ENCODE data around the gene CHN1. TPM values are rescaled to one million over a fixed set of nuclear protein-coding genes. Genes with fewer than 3 reads are reported as not detected.

The CHN1 gene
- total and polyA plus RNA-seq, 2 of the 8 experiments (the other 6 are each of a cell fraction or from before 2014, with no cell fraction given): 54.0 to 65.7 TPM

- Histone ChIP-seq H3K23ac (ENCODE audit: insufficient read length) (no peak overlapping the region), H3K79me1 (ENCODE audit: low read depth, low read length) (no peaks in the 10 kb centered on the region), H3K14ac (ENCODE audit: insufficient read length) (no peak overlapping the region), H3K18ac (ENCODE audit: extremely low read depth, low read length) (peak overlapping the region; percentile 76), H3K23me2 (ENCODE audit: low read depth, low read length) (no peaks in the 10 kb centered on the region), H4K5ac (ENCODE audit: insufficient read length, low read depth, low read length) (no peak overlapping the region), H3K9me3 (ENCODE audit: insufficient read depth in 2 of 2, low read depth in 1 of 2, low read length in 1 of 2) (no peaks in the 10 kb centered on the region), H3K9ac (replicated peaks in 1 of 4; ENCODE audit: extremely low read depth in 1 of 4, low read depth in 3 of 4, low read length in 3 of 4) (no peak overlapping the region), H3K4me3 (ENCODE audit: extremely low read depth in 1 of 4, insufficient read depth in 2 of 4, low read depth in 3 of 4, low read length in 4 of 4) (no peak overlapping the region), H3K4me2 (ENCODE audit: insufficient read depth in 1 of 2, low read depth in 2 of 2, low read length in 2 of 2) (no peak overlapping the region), H2BK20ac (ENCODE audit: low read length) (peak overlapping the region; percentile 94; the same call in 1 of the 2 replicates), H3K27ac (ENCODE audit: low read depth, low read length) (no peak overlapping the region), H2BK12ac (ENCODE audit: low read depth, low read length) (peak overlapping the region; percentile 91), H3K79me2 (ENCODE audit: control insufficient read depth in 1 of 2, insufficient read depth in 2 of 2, low read length in 2 of 2) (no peaks in the 10 kb centered on the region), H3K4ac (replicated peaks; ENCODE audit: insufficient read length, low read depth, low read length) (no peak overlapping the region), H3K4me1 (replicated peaks in 1 of 4; ENCODE audit: control insufficient read depth in 3 of 4, insufficient read depth in 4 of 4, low read length in 3 of 4) (peaks cover 9 to 13% (median 10%) of the 10 kb centered on the region in 4 experiments), H3K36me3 (ENCODE audit: control insufficient read depth in 2 of 4, insufficient read depth in 4 of 4, low read length in 3 of 4) (no peaks in the 10 kb centered on the region), H2BK120ac (replicated peaks; ENCODE audit: low read depth, low read length) (peak overlapping the region; percentile 16), H2AK5ac (ENCODE audit: low read depth, low read length) (no peak overlapping the region), H4K20me1 (replicated peaks in 1 of 2; ENCODE audit: control insufficient read depth in 1 of 2, insufficient read depth in 2 of 2, low read length in 2 of 2) (no peaks in the 10 kb centered on the region), H4K8ac (ENCODE audit: extremely low read depth, insufficient read depth, low read length) (0 out of 2 replicates have a peak overlapping the region, but pooled peaks have one; percentile 54), H3K56ac (replicated peaks; ENCODE audit: insufficient read length, low read depth, low read length) (no peak overlapping the region), H2BK15ac (ENCODE audit: low read length) (0 out of 2 replicates have a peak overlapping the region, but pooled peaks have one; percentile 76), H2AFZ (ENCODE audit: low read length) (peak overlapping the region; percentile 37; the same call in 1 of the 2 replicates), H2BK5ac (ENCODE audit: low read depth, low read length) (peak overlapping the region; percentile 37; the same call in 1 of the 2 replicates), H3K27me3 (replicated peaks in 1 of 4; ENCODE audit: control insufficient read depth in 3 of 4, extremely low read depth in 1 of 4, insufficient read depth in 3 of 4, low read length in 3 of 4) (no peaks in the 10 kb centered on the region), H4K91ac (replicated peaks; ENCODE audit: insufficient read length, low read length) (peak overlapping the region; percentile 18)
- no peak for FAIRE-seq
- ChIA-PET POLR2A (ENCODE audit: partially characterized antibody) (no interaction called here), CTCF (ENCODE audit: partially characterized antibody) (interaction anchor here (1.0 to 12.2 kb wide), 4 partner anchors 9 to 220 kb away, joined by 3 to 249 read pairs (median 4); no protein-coding TSS in a partner anchor)
- no peak for TF ChIP-seq ZNF274 (IDR thresholded peaks at IDR 0.05; ENCODE audit: borderline replicate concordance, extremely low read depth, low read length)
- TF ChIP-seq JUND (IDR thresholded peaks at IDR 0.05; ENCODE audit: low read length): no peak
- TF ChIP-seq POLR2AphosphoS5 (IDR thresholded peaks at IDR 0.05; ENCODE audit: low read depth, low read length): no peak
- TF ChIP-seq ATF2 (IDR thresholded peaks at IDR 0.05; ENCODE audit: low read length): no peak
- no peak for TF ChIP-seq TBP (IDR thresholded peaks at IDR 0.05; ENCODE audit: low read depth, low read length)
- TF ChIP-seq, protein P1, sequence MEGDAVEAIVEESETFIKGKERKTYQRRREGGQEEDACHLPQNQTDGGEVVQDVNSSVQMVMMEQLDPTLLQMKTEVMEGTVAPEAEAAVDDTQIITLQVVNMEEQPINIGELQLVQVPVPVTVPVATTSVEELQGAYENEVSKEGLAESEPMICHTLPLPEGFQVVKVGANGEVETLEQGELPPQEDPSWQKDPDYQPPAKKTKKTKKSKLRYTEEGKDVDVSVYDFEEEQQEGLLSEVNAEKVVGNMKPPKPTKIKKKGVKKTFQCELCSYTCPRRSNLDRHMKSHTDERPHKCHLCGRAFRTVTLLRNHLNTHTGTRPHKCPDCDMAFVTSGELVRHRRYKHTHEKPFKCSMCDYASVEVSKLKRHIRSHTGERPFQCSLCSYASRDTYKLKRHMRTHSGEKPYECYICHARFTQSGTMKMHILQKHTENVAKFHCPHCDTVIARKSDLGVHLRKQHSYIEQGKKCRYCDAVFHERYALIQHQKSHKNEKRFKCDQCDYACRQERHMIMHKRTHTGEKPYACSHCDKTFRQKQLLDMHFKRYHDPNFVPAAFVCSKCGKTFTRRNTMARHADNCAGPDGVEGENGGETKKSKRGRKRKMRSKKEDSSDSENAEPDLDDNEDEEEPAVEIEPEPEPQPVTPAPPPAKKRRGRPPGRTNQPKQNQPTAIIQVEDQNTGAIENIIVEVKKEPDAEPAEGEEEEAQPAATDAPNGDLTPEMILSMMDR (IDR thresholded peaks at IDR 0.05; ENCODE audit: control extremely low read depth in 1 of 3, insufficient read depth in 1 of 3, low read depth in 1 of 3, low read length in 3 of 3): peak in 1 of 3 experiments; percentile 2; a peak in 1 of 4 replicates
- no peak for TF ChIP-seq GABPA (IDR thresholded peaks at IDR 0.05; ENCODE audit: borderline replicate concordance, insufficient read depth, low read length)
- TF ChIP-seq FOSL1 (IDR thresholded peaks at IDR 0.05; ENCODE audit: insufficient read depth, low read depth, low read length): no peak
- WGBS, 2 experiments (ENCODE audit: extremely low coverage in 1 of 2, insufficient coverage in 1 of 2, insufficient read length in 1 of 2, insufficient replicate concordance in 2 of 2, low coverage in 1 of 2, low lambda C conversion rate in 2 of 2, missing lambda C conversion rate in 1 of 2): 92% methylated on average over 9 of the region's 9 CpGs; no CpG with 5 or more reads in 1 of the 2 experiments
- no peak for DNase-seq (ENCODE audit: low read depth in 1 of 2, low spot score in 2 of 2)
These were observed 236.6 kb downstream of the CHN1 start for GRCh38 chr2:174768557-174768956.

Data from H1 (cell line).